Measurements from ENCODE around the gene SH2D6.

The SH2D6 gene

GRCh38 chr2:85433511-85434089, 15.1 kb downstream of the SH2D6 start:
- TF ChIP-seq, protein P1, sequence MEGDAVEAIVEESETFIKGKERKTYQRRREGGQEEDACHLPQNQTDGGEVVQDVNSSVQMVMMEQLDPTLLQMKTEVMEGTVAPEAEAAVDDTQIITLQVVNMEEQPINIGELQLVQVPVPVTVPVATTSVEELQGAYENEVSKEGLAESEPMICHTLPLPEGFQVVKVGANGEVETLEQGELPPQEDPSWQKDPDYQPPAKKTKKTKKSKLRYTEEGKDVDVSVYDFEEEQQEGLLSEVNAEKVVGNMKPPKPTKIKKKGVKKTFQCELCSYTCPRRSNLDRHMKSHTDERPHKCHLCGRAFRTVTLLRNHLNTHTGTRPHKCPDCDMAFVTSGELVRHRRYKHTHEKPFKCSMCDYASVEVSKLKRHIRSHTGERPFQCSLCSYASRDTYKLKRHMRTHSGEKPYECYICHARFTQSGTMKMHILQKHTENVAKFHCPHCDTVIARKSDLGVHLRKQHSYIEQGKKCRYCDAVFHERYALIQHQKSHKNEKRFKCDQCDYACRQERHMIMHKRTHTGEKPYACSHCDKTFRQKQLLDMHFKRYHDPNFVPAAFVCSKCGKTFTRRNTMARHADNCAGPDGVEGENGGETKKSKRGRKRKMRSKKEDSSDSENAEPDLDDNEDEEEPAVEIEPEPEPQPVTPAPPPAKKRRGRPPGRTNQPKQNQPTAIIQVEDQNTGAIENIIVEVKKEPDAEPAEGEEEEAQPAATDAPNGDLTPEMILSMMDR (IDR thresholded peaks at IDR 0.05) = no peak
- H3K79me2 ChIP-seq = no peaks in the 10 kb centered on the region

DNA sequence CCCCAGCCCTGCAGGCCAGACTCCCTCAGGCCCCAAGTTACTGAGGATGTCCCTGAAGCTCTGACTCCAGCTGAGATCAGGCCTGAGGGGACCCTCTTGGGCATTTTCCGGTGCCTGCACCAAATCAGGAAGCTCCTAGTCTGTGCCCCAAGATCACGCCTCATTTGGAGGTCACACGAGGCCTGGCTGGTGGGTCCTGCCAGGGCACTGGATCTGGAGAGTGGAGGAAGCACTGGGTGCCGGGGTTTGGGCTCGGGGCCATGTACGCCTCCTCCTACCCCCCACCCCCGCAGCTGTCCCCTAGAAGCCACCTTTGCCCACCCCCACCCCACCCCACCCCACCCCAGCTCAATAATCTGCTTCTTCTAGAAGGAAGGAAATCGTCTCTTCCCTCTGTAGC, 16.2 kb downstream of the SH2D6 start:
- TF ChIP-seq, protein P1 (IDR thresholded peaks at IDR 0.05) = no peak
- H3K36me3 ChIP-seq (ENCODE audit: control insufficient read depth, insufficient read depth, low read length) = no peaks in the 10 kb centered on the region

More at GRCh38 chr2:85433511-85434089, 15.1 kb downstream of the SH2D6 start:
- H3K4me1 ChIP-seq = peaks cover 57% of the 10 kb centered on the region
- no peak overlapping the region for H3K4me3 ChIP-seq (ENCODE audit: low read depth, low read length)
- H3K9me3 ChIP-seq (ENCODE audit: control insufficient read depth, low read length) = no peaks in the 10 kb centered on the region
- peak overlapping the region; percentile 37 for H3K27ac ChIP-seq
- H3K4me2 ChIP-seq (ENCODE audit: low read length) = no peak overlapping the region
- H3K27me3 ChIP-seq (ENCODE audit: control insufficient read depth, insufficient read depth, low read length) = no peaks in the 10 kb centered on the region
- H3K36me3 ChIP-seq (ENCODE audit: control insufficient read depth, insufficient read depth, low read length) = no peaks in the 10 kb centered on the region
- H2AFZ ChIP-seq = peak overlapping the region; percentile 5
- H3K9ac ChIP-seq = no peak overlapping the region

GRCh38 chr2:85435220-85435958, 16.9 kb downstream of the SH2D6 start:
- Histone ChIP-seq H3K4me3 (ENCODE audit: low read depth, low read length) (no peak overlapping the region), H3K4me2 (ENCODE audit: low read length) (peak overlapping the region; percentile 50), H2AFZ (no peak overlapping the region), H3K9me3 (ENCODE audit: control insufficient read depth, low read length) (no peaks in the 10 kb centered on the region), H3K27ac (peak overlapping the region; percentile 68), H3K36me3 (ENCODE audit: control insufficient read depth, insufficient read depth, low read length) (no peaks in the 10 kb centered on the region), H3K4me1 (peaks cover 57% of the 10 kb centered on the region), H3K79me2 (no peaks in the 10 kb centered on the region), H3K27me3 (ENCODE audit: control insufficient read depth, insufficient read depth, low read length) (no peaks in the 10 kb centered on the region), H3K9ac (no peak overlapping the region)
- TF ChIP-seq, protein P1 (IDR thresholded peaks at IDR 0.05) = peak; percentile 8

More for the DNA sequence above, 16.2 kb downstream of the SH2D6 start:
- Histone ChIP-seq H3K4me1 (peaks cover 57% of the 10 kb centered on the region), H3K79me2 (no peaks in the 10 kb centered on the region), H3K4me3 (ENCODE audit: low read depth, low read length) (no peak overlapping the region), H3K27me3 (ENCODE audit: control insufficient read depth, insufficient read depth, low read length) (no peaks in the 10 kb centered on the region), H3K9me3 (ENCODE audit: control insufficient read depth, low read length) (no peaks in the 10 kb centered on the region), H2AFZ (no peak overlapping the region), H3K27ac (no peak overlapping the region), H3K4me2 (ENCODE audit: low read length) (peak overlapping the region; percentile 50), H3K9ac (no peak overlapping the region)

DNA sequence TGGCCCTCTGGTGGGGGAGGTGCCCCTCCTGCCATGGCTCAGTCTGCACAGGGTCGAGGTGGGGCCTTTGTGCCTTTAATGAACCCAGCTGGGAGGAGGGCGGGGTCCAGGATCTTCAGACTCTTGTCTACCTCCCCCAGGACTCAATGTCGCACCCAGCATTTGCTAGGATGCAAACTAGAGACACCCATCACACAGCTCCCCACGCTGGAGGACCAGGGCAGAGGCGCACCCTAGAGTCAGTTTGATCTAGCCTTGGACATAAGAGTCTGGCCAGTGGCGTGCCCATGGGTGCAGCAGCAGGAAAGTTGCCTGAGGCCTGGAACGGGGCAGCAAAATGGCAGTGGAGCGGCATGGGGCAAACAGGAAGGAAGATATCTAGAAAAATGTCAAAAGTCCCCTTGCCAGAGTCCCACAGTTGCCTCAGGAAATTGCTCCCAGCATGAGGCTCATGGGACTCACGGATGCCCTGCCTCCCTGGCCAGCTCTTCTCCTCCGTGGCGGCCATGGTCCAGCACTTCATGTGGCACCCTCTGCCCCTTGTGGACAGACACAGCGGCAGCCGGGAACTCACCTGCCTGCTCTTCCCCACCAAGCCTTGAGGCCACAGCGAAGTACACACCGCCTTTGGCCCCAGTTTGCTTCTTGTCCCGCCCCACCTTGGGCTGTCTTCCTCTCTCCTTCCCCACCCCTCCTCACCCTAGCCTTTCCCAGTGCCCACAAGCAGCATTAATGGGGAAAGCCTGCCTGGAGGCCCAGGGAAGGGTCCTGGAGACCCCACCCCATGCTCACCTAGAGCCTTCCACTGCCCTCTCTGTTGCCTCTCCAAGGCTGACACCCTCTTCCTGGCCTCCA, 17.7 kb downstream of the SH2D6 start:
- Histone ChIP-seq H3K79me2 (no peaks in the 10 kb centered on the region), H3K9me3 (ENCODE audit: control insufficient read depth, low read length) (no peaks in the 10 kb centered on the region), H3K4me3 (ENCODE audit: low read depth, low read length) (no peak overlapping the region), H3K9ac (no peak overlapping the region), H2AFZ (no peak overlapping the region), H3K36me3 (ENCODE audit: control insufficient read depth, insufficient read depth, low read length) (no peaks in the 10 kb centered on the region), H3K27ac (peak overlapping the region; percentile 76), H3K27me3 (ENCODE audit: control insufficient read depth, insufficient read depth, low read length) (no peaks in the 10 kb centered on the region), H3K4me2 (ENCODE audit: low read length) (no peak overlapping the region), H3K4me1 (peaks cover 56% of the 10 kb centered on the region)
- TF ChIP-seq, protein P1 (IDR thresholded peaks at IDR 0.05) = no peak
